AML-193 (cell line): ENCODE results near the gene NBPF15.
"Not testable (repeated sequence)": the region's sequence is repeated elsewhere in the genome, so short reads cannot be mapped to it uniquely, and the experiment has no call there.

Experiments
- DNase-seq, 2 experiments: peaks; one replicate each; lab custom pipeline; 2025; lab: John Stamatoyannopoulos, UW

The NBPF15 gene

GRCh38 chr1:144461136-144461759 lies at the start of gene NBPF15:
Gene NBPF15, minus strand, starts transcription at chr1:144461669. Its CDS starts 21,666 bp downstream, at chr1:144440003.
- not testable (repeated sequence) for DNase-seq

- DNase-seq, result not testable (repeated sequence)
Observed at GRCh38 chr1:144496429-144496828, 35.0 kb upstream of the NBPF15 start.

GRCh38 chr1:144494130-144494529 lies 32.7 kb upstream of the NBPF15 start:
- DNase-seq, result not testable (repeated sequence)

GRCh38 chr1:144490394-144490793 lies 28.9 kb upstream of the NBPF15 start:
- not testable (repeated sequence) for DNase-seq

GRCh38 chr1:144487002-144487401 lies 25.5 kb upstream of the NBPF15 start:
- not testable (repeated sequence) for DNase-seq

GRCh38 chr1:144485048-144485993 lies 23.9 kb upstream of the NBPF15 start:
- DNase-seq, result not testable (repeated sequence)

GRCh38 chr1:144473897-144474296 lies 12.4 kb upstream of the NBPF15 start:
- not testable (repeated sequence) for DNase-seq

GRCh38 chr1:144471434-144471833 lies 10.0 kb upstream of the NBPF15 start:
- DNase-seq, result not testable (repeated sequence)

GRCh38 chr1:144461778-144462177 lies 309 bp upstream of the NBPF15 start:
- DNase-seq, result not testable (repeated sequence)

- not testable (repeated sequence) for DNase-seq
Observed at GRCh38 chr1:144460686-144461085, 783 bp downstream of the NBPF15 start.

- not testable (repeated sequence) for DNase-seq
Observed at GRCh38 chr1:144442402-144442801, 19.1 kb downstream of the NBPF15 start.

- not testable (repeated sequence) for DNase-seq
Observed at GRCh38 chr1:144439737-144440136, 21.7 kb downstream of the NBPF15 start.

GRCh38 chr1:144418891-144419694 lies 42.4 kb downstream of the NBPF15 start:
- DNase-seq, result not testable (repeated sequence)

- not testable (repeated sequence) for DNase-seq
Observed at GRCh38 chr1:144413404-144414118, 47.9 kb downstream of the NBPF15 start.

- not testable (repeated sequence) for DNase-seq
Observed at GRCh38 chr1:144412491-144413403, 48.7 kb downstream of the NBPF15 start.

GRCh38 chr1:144412068-144412471 lies 49.4 kb downstream of the NBPF15 start:
- DNase-seq, result not testable (repeated sequence)

- DNase-seq, result not testable (repeated sequence)
Observed at GRCh38 chr1:144402807-144403206, 58.7 kb downstream of the NBPF15 start.

- DNase-seq, result not testable (repeated sequence)
Observed at GRCh38 chr1:144371651-144372050, 89.8 kb downstream of the NBPF15 start.
